Omental fat pad (tissue), 4 donors: ENCODE data around the gene RHBDD3. TPM values are rescaled to one million over a fixed set of nuclear protein-coding genes. Genes with fewer than 3 reads are reported as not detected.

ENCODE experiments used
- ATAC-seq: fragments of 150-250 bp; one replicate; pipeline ENCODE4 v1.9.1; 2016; ENCODE audit warnings: mild to moderate bottlenecking, moderate library complexity; ENCODE audit not compliant: low FRiP score
- DNase-seq: peaks from one replicate; pipeline ENCODE4 v3.0.0-alpha.2; 2019; ENCODE audit warnings: low spot score
- total RNA-seq, 4 donors: library from RNA; depleted of rRNA; stranded (reverse); fragments of >200 nt; gene quantifications; one replicate each; pipeline ENCODE4 v1.1.0, GENCODE V29; 2016
- TF ChIP-seq, protein P1 (sequence below), 3 donors: fragments of 450-650 bp; IDR thresholded peaks; one replicate each; pipeline ENCODE4 v1.5.1; 2016 to 2017; ENCODE audit warnings: antibody characterized with exemption in 3 of 3, mild to moderate bottlenecking in 3 of 3, moderate library complexity in 2 of 3

RHBDD3 gene
- total RNA-seq, 4 donors from 2014 or later = 15.0 to 30.8 (median 25.4) TPM

- TF ChIP-seq, protein P1, sequence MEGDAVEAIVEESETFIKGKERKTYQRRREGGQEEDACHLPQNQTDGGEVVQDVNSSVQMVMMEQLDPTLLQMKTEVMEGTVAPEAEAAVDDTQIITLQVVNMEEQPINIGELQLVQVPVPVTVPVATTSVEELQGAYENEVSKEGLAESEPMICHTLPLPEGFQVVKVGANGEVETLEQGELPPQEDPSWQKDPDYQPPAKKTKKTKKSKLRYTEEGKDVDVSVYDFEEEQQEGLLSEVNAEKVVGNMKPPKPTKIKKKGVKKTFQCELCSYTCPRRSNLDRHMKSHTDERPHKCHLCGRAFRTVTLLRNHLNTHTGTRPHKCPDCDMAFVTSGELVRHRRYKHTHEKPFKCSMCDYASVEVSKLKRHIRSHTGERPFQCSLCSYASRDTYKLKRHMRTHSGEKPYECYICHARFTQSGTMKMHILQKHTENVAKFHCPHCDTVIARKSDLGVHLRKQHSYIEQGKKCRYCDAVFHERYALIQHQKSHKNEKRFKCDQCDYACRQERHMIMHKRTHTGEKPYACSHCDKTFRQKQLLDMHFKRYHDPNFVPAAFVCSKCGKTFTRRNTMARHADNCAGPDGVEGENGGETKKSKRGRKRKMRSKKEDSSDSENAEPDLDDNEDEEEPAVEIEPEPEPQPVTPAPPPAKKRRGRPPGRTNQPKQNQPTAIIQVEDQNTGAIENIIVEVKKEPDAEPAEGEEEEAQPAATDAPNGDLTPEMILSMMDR (IDR thresholded peaks at IDR 0.05) = no peak
- ATAC-seq = peak; percentile 36
- no peak for DNase-seq
Observed at GRCh38 chr22:29268511-29269229, 889 bp upstream of the RHBDD3 start.

DNA sequence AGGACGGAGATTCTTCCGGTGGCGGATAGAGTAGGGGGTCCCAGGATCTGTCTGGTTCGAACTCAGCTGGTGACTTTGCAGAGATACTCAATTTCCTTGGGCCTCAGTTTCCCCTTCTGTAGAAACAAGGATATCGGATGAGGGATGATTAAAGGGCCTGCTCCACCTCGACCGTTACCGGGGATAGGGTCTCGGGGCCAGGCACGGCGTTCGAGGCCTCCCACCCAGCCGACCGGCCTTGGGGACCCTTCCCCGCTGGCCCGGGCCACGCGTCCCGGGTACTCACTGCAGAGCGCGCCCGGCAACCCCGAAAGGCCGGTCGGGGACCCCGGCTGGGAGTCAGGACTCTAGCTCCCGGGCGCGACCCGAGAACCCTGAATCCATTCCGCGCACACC lies 321 bp downstream of the RHBDD3 start:
- DNase-seq = no peak
- TF ChIP-seq, protein P1 (IDR thresholded peaks at IDR 0.05) = no peak
- ATAC-seq = no peak

DNA sequence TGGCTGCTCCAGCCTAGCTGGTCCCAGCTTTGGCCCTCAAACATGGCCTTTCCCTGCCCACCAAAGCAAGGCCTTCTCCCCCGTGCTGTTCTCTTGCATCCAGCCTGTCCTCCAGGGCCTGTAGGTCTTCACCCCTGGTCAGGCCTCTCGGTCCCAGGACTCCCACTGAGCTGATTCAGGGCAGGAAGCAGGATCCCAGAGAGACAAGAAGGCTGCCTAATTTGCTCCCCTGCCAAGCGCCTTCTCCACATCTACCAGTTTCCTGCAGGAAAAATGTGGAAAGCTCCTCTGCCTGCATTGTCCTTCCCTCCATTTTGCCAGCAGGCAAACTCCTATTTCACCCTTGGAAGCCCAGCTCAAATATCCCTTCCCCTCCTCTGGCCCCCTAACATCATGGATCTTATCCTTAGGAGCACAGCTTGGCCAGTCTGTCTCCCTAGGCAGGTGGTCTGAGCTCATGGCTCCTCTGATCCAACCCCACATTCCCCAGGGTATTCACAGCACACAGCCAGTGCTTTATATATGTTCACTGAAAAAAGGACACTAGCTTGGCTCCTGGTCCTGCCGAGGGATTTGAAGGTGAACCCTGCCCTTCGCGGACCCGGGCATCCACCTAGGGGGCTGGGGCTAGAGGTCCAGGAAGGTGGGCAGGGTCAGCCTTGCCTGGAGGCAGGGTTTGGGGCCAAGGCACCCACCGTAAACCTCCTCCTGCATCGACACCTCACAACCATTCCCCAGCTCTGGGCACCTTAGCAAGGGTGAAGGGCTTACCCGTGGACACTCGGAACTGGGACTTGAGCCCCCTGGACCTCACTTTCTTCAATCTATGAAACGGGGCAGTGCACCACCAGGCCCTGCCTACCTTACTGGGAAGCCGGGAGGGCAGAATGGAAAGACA lies 968 bp downstream of the RHBDD3 start:
- ATAC-seq (no peak), DNase-seq (no peak)
- TF ChIP-seq, protein P1 (IDR thresholded peaks at IDR 0.05) = no peak

DNA sequence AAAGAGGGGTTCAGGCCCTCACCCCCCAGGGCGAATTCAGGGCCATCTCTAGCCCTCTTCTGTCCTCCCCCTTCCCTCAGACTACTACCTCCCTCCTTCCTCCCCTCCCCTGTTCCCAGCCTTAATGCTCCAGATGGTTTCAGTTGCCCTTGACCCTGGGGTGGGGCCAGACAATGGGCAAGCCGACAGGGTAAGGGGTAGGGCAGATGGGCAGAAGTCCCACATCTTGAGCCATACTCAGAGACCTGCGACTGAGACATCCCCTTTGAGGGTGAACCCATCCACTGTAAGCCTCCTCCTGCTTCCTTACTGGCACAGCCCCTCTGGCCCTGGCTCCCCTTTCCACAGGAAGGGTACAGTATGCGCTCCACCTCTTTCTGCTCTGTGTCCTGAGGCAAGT lies 1.9 kb downstream of the RHBDD3 start:
- TF ChIP-seq, protein P1 (IDR thresholded peaks at IDR 0.05) = no peak
- no peak for DNase-seq
- no peak for ATAC-seq

DNA sequence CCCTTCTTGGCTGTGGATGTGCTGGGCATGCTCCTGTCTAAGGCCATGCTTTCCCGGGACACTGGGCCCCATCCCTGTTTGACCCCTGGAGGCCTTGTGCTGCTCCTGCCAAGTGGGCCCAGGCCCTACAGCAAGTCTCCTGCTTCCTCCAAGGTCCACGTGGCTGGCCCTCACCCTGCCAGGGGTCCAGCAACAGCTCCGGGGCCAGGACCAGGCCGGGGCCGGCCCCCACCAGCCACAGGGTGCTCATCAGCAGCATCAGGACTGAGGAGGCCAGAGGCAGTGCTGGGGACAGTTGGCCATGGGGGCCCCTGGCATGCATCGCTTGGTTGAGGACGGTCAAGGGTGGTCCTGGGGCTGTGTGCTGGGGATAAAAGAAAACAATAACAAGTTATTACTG lies 2.5 kb downstream of the RHBDD3 start:
- TF ChIP-seq, protein P1 (IDR thresholded peaks at IDR 0.05) = no peak
- no peak for ATAC-seq
- no peak for DNase-seq

GRCh38 chr22:29263791-29264276 lies 3.9 kb downstream of the RHBDD3 start:
- TF ChIP-seq, protein P1 (IDR thresholded peaks at IDR 0.05) = no peak
- ATAC-seq (no peak), DNase-seq (no peak)
